ENCODE measurements around the gene PLAGL2.

Gene PLAGL2

DNA sequence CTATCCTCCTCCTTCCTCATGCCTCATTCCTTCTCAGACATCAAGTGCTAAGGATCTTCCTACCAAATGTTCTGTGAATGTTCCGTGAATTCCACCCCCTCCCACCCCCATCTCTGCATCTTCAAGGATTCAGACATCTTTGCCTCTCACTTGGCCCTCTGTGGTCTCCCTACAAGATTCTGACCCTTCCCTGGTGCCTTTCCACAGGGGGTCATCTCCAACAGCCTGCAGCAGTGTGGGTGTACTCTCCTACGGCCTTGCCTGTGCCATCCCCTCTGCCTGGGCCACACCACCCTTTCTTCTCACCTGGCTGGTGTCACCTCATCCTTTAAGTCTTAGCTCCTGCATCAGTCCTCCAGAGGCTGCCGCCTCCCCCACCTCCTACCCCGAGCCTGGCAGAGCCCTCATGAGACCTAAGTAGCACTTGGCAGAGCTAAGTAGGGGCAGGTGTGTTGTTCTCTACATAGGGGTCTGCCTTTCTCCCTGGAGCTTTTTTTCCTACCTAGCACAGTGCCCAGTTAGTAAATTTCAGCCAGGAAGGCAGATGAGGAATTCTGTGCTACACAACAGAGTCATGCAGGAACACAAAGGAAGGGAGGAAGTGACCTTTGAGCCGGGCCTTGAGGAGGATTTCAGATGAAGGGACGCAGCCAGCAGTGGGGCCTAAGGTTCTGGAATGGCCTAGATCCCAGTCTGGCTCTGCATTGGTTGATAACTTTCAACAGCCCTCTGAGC is 55.0 kb downstream of the PLAGL2 start:
- DNase-seq (ENCODE audit: low read depth, low spot score) = no peak

- no peak for DNase-seq (ENCODE audit: low read depth, low spot score)
Observed at GRCh38 chr20:32150291-32150848, 57.2 kb downstream of the PLAGL2 start.

- no peak for DNase-seq (ENCODE audit: low read depth, low spot score)
Observed at GRCh38 chr20:32149566-32150170, 57.9 kb downstream of the PLAGL2 start.

- DNase-seq (ENCODE audit: low read depth, low spot score) = no peak
Observed at GRCh38 chr20:32144898-32145662, 62.5 kb downstream of the PLAGL2 start.

DNA sequence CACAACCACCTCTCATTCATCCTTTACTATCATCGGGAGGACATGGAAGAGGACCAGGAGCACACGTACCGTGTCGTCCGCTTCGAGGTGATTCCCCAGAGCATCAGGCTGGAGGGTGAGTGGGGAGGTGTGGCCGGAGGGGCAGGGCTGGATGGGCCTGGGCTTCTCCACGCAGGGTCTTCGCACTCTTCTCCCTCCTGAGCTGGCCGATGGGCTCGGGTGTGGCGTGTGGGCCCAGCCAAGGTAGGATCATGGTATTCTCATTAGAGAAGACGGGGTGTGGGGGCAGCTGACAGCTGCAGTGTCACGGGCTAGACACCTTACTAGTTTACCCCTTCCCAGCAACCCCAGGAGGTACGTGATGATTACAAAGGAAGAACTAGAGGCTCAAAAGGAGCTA is 64.6 kb downstream of the PLAGL2 start:
- DNase-seq (ENCODE audit: low read depth, low spot score) = no peak
